ENCODE results near the gene ULBP3.

ULBP3 gene

GRCh38 chr6:150044621-150045145, 24.2 kb downstream of the ULBP3 start:
- Histone ChIP-seq H3K36me3 (ENCODE audit: insufficient read depth, low read length) (no peaks in the 10 kb centered on the region), H3K9me2 (ENCODE audit: low read depth, low read length) (no peaks in the 10 kb centered on the region), H3K27ac (ENCODE audit: low read depth, low read length, poor library complexity, severe bottlenecking) (no peak overlapping the region), H3K27me3 (ENCODE audit: insufficient read depth, low read length) (no peaks in the 10 kb centered on the region), H3K4me3 (ENCODE audit: low read depth, low read length, poor library complexity, severe bottlenecking) (no peak overlapping the region), H4K20me1 (ENCODE audit: insufficient read depth, low read length) (no peaks in the 10 kb centered on the region), H2AFZ (ENCODE audit: low read length) (no peak overlapping the region), H3K4me1 (ENCODE audit: insufficient read depth, low read length, severe bottlenecking) (no peaks in the 10 kb centered on the region), H3K9ac (ENCODE audit: low read length) (no peak overlapping the region), H3K4me2 (ENCODE audit: low read length) (no peak overlapping the region), H3K9me3 (ENCODE audit: low read length) (no peaks in the 10 kb centered on the region), H3K79me2 (ENCODE audit: insufficient read depth, low read length) (no peaks in the 10 kb centered on the region), H3F3A (ENCODE audit: insufficient read depth, low read length) (no peaks in the 10 kb centered on the region)
- TF ChIP-seq EZH2 (IDR thresholded peaks at IDR 0.05; ENCODE audit: borderline replicate concordance, low read length) (no peak), CTCF (IDR thresholded peaks at IDR 0.05; ENCODE audit: low read length) (no peak)

GRCh38 chr6:150043501-150044412, 25.2 kb downstream of the ULBP3 start:
- no peaks in the 10 kb centered on the region for H3K36me3 ChIP-seq (ENCODE audit: insufficient read depth, low read length)
- H3K4me1 ChIP-seq (ENCODE audit: insufficient read depth, low read length, severe bottlenecking): no peaks in the 10 kb centered on the region
- no peaks in the 10 kb centered on the region for H3K9me3 ChIP-seq (ENCODE audit: low read length)
- H3F3A ChIP-seq (ENCODE audit: insufficient read depth, low read length): no peaks in the 10 kb centered on the region
- no peak overlapping the region for H3K4me3 ChIP-seq (ENCODE audit: low read depth, low read length, poor library complexity, severe bottlenecking)
- no peaks in the 10 kb centered on the region for H3K27me3 ChIP-seq (ENCODE audit: insufficient read depth, low read length)
- H3K27ac ChIP-seq (ENCODE audit: low read depth, low read length, poor library complexity, severe bottlenecking): no peak overlapping the region
- no peak overlapping the region for H3K4me2 ChIP-seq (ENCODE audit: low read length)
- no peaks in the 10 kb centered on the region for H3K79me2 ChIP-seq (ENCODE audit: insufficient read depth, low read length)
- no peaks in the 10 kb centered on the region for H4K20me1 ChIP-seq (ENCODE audit: insufficient read depth, low read length)
- TF ChIP-seq CTCF (IDR thresholded peaks at IDR 0.05; ENCODE audit: low read length): no peak
- no peak for TF ChIP-seq EZH2 (IDR thresholded peaks at IDR 0.05; ENCODE audit: borderline replicate concordance, low read length)
- no peaks in the 10 kb centered on the region for H3K9me2 ChIP-seq (ENCODE audit: low read depth, low read length)
- H3K9ac ChIP-seq (ENCODE audit: low read length): no peak overlapping the region
- no peak overlapping the region for H2AFZ ChIP-seq (ENCODE audit: low read length)

DNA sequence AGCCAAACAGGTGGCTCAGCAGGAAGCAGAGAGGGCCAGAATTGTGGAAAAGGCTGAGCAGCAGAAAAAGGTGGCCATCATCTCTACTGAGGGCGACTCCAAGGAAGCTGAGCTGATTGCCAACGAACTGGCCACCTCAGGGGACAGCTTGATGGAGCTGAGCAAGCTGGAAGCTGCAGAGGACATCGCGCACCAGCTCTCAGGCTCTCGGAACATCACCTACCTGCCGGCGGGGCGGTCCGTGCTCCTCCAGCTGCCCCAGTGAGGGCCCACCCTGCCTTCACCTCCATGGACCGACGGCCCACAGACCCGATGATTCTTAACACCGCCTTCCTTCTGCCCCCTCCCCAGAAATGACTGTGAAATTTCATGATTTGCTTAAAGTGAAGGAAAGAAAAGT, 25.8 kb downstream of the ULBP3 start:
- TF ChIP-seq EZH2 (IDR thresholded peaks at IDR 0.05; ENCODE audit: borderline replicate concordance, low read length) (no peak), CTCF (IDR thresholded peaks at IDR 0.05; ENCODE audit: low read length) (no peak)
- H3K4me2 ChIP-seq (ENCODE audit: low read length): no peak overlapping the region
- H3K9ac ChIP-seq (ENCODE audit: low read length): no peak overlapping the region
- H3K4me3 ChIP-seq (ENCODE audit: low read depth, low read length, poor library complexity, severe bottlenecking): no peak overlapping the region
- no peaks in the 10 kb centered on the region for H3K4me1 ChIP-seq (ENCODE audit: insufficient read depth, low read length, severe bottlenecking)
- H4K20me1 ChIP-seq (ENCODE audit: insufficient read depth, low read length): no peaks in the 10 kb centered on the region
- H3K9me2 ChIP-seq (ENCODE audit: low read depth, low read length): no peaks in the 10 kb centered on the region
- H3K27ac ChIP-seq (ENCODE audit: low read depth, low read length, poor library complexity, severe bottlenecking): no peak overlapping the region
- H3K79me2 ChIP-seq (ENCODE audit: insufficient read depth, low read length): no peaks in the 10 kb centered on the region
- H3K9me3 ChIP-seq (ENCODE audit: low read length): no peaks in the 10 kb centered on the region
- no peak overlapping the region for H2AFZ ChIP-seq (ENCODE audit: low read length)
- H3K27me3 ChIP-seq (ENCODE audit: insufficient read depth, low read length): no peaks in the 10 kb centered on the region
- no peaks in the 10 kb centered on the region for H3F3A ChIP-seq (ENCODE audit: insufficient read depth, low read length)
- no peaks in the 10 kb centered on the region for H3K36me3 ChIP-seq (ENCODE audit: insufficient read depth, low read length)
